IMR-90 (cell line): ENCODE data around the gene HS3ST5. TPM values are rescaled to one million over a fixed set of nuclear protein-coding genes. Genes with fewer than 3 reads are reported as not detected.

ENCODE experiments used
- ATAC-seq: fragments of 200-7000 bp; cut with Tn5 transposase; 2 replicates; pipeline ENCODE4 v1.9.1; 2020; ENCODE audit warnings: low read depth, mild to moderate bottlenecking, moderate library complexity
- BruUV-seq: library from RNA; stranded (reverse); fragments of 400-500 nt; replicated peaks from 2 replicates; lab custom pipeline; 2021; lab: Mats Ljungman, UMichigan
- CTCF ChIA-PET: fragments of 300-600 bp; formaldehyde crosslinking; extraction: SDS; loops from one replicate; lab custom pipeline; 2021; ENCODE audit warnings: antibody characterized with exemption; lab: Yijun Ruan, JAX
- POLR2A ChIA-PET: fragments of 300-600 bp; sonication (Branson Sonifier 250); formaldehyde crosslinking; loops from one replicate; lab custom pipeline; 2022; ENCODE audit warnings: antibody characterized with exemption; ENCODE audit not compliant: unreplicated experiment; lab: Charles Lee
- DNase-seq: peaks from one replicate; pipeline ENCODE4 v3.0.0; 2013
- H2AFZ ChIP-seq: replicated peaks from 2 replicates; pipeline ENCODE3; 2013; ENCODE audit warnings: low read length, mild to moderate bottlenecking; ENCODE audit not compliant: poor library complexity
- H2AK5ac ChIP-seq: 2 replicates; pipeline ENCODE4 v1.6.1; 2013; ENCODE audit warnings: low read depth, low read length, inconsistent platforms
- H2AK9ac ChIP-seq: replicated peaks from 2 replicates; pipeline ENCODE3; 2013; ENCODE audit warnings: mild to moderate bottlenecking, low read depth, low read length, moderate library complexity; ENCODE audit not compliant: poor library complexity
- H2BK120ac ChIP-seq: 2 replicates; pipeline ENCODE4 v1.6.1; 2013; ENCODE audit warnings: low read depth, low read length, inconsistent platforms
- H2BK15ac ChIP-seq: 3 replicates; pipeline ENCODE4 v1.6.1; 2013; ENCODE audit warnings: low read depth, low read length, inconsistent platforms
- H2BK20ac ChIP-seq: 2 replicates; pipeline ENCODE4 v1.6.1; 2013; ENCODE audit warnings: low read depth, mild to moderate bottlenecking, inconsistent platforms, low read length, moderate library complexity
- H2BK5ac ChIP-seq: 2 replicates; pipeline ENCODE4 v1.6.1; 2013; ENCODE audit warnings: mild to moderate bottlenecking, low read depth, low read length, inconsistent platforms; ENCODE audit not compliant: poor library complexity, severe bottlenecking
- H3K14ac ChIP-seq: replicated peaks from 2 replicates; pipeline ENCODE4 v1.6.1; 2013; ENCODE audit warnings: low read depth, low read length, inconsistent platforms
- H3K18ac ChIP-seq: 2 replicates; pipeline ENCODE4 v1.6.1; 2013; ENCODE audit warnings: low read depth, low read length, control low read depth
- H3K23ac ChIP-seq: 2 replicates; pipeline ENCODE4 v1.6.1; 2013; ENCODE audit warnings: low read depth, low read length, inconsistent platforms
- H3K27ac ChIP-seq: 2 replicates; pipeline ENCODE4 v1.5.1; 2013; ENCODE audit warnings: mild to moderate bottlenecking, control low read depth, low read length; ENCODE audit not compliant: insufficient read depth
- H3K27me3 ChIP-seq: 2 replicates; pipeline ENCODE4 v1.6.1; 2013; ENCODE audit warnings: low read length; ENCODE audit not compliant: control insufficient read depth, insufficient read depth
- H3K36me3 ChIP-seq: 2 replicates; pipeline ENCODE4 v1.6.1; 2013; ENCODE audit warnings: low read length, mixed read lengths; ENCODE audit not compliant: control insufficient read depth, insufficient read depth
- H3K4ac ChIP-seq: 2 replicates; pipeline ENCODE4 v1.6.1; 2013; ENCODE audit warnings: low read depth, low read length, inconsistent platforms
- H3K4me1 ChIP-seq: 2 replicates; pipeline ENCODE4 v1.6.1; 2013; ENCODE audit warnings: low read length, mixed read lengths; ENCODE audit not compliant: control insufficient read depth, insufficient read depth
- H3K4me2 ChIP-seq: 2 replicates; pipeline ENCODE4 v1.6.1; 2013; ENCODE audit warnings: low read depth, mild to moderate bottlenecking, control low read depth, low read length, moderate library complexity
- H3K4me3 ChIP-seq: 2 replicates; pipeline ENCODE4 v1.5.1; 2013; ENCODE audit warnings: low read depth, mild to moderate bottlenecking, control low read depth, low read length, moderate library complexity; ENCODE audit not compliant: insufficient read depth
- H3K56ac ChIP-seq: 2 replicates; pipeline ENCODE4 v1.6.1; 2013; ENCODE audit warnings: low read length, inconsistent platforms; ENCODE audit not compliant: insufficient read depth; ENCODE audit errors: extremely low read depth
- H3K79me1 ChIP-seq, 2 experiments: 2 replicates each; pipeline ENCODE4 v1.6.1; 2013; ENCODE audit warnings: low read length in 2 of 2, inconsistent platforms in 1 of 2, low read depth in 1 of 2
- H3K9ac ChIP-seq: 2 replicates; pipeline ENCODE4 v1.6.1; 2013; ENCODE audit warnings: low read depth, low read length, control low read depth
- H3K9me1 ChIP-seq: 2 replicates; pipeline ENCODE4 v1.6.1; 2013; ENCODE audit warnings: low read length, inconsistent platforms; ENCODE audit not compliant: insufficient read depth
- H3K9me3 ChIP-seq: 2 replicates; pipeline ENCODE4 v1.6.1; 2013; ENCODE audit warnings: low read length; ENCODE audit not compliant: control insufficient read depth, insufficient read depth
- H4K20me1 ChIP-seq: 2 replicates; pipeline ENCODE4 v1.6.1; 2013; ENCODE audit warnings: low read length, inconsistent platforms; ENCODE audit not compliant: insufficient read depth
- H4K5ac ChIP-seq: 2 replicates; pipeline ENCODE4 v1.6.1; 2013; ENCODE audit warnings: mild to moderate bottlenecking, low read depth, low read length, control low read depth
- H4K8ac ChIP-seq, 2 experiments: 2 replicates each; pipeline ENCODE4 v1.6.1; 2013; ENCODE audit warnings: low read depth in 2 of 2, low read length in 2 of 2, control low read depth in 1 of 2, inconsistent platforms in 1 of 2
- H4K91ac ChIP-seq: 2 replicates; pipeline ENCODE4 v1.6.1; 2013; ENCODE audit warnings: low read depth, low read length, inconsistent platforms; ENCODE audit not compliant: insufficient read depth
- BHLHE40 ChIP-seq: fragments of 150-350 bp; IDR thresholded peaks from 2 replicates; pipeline ENCODE4 v1.6.1; 2016; ENCODE audit warnings: mild to moderate bottlenecking, low read depth, low read length
- CEBPB ChIP-seq: IDR thresholded peaks from 2 replicates; pipeline ENCODE4 v1.6.1; 2012; ENCODE audit warnings: low read depth, low read length, improper control_type of control experiment
- FOS ChIP-seq: fragments of 150-350 bp; IDR thresholded peaks from 2 replicates; pipeline ENCODE4 v1.6.1; 2016; ENCODE audit warnings: low read depth, low read length
- MAFK ChIP-seq: IDR thresholded peaks from 2 replicates; pipeline ENCODE4 v1.6.1; 2012; ENCODE audit warnings: low read depth, low read length, improper control_type of control experiment
- MXI1 ChIP-seq: IDR thresholded peaks from 2 replicates; pipeline ENCODE4 v1.6.1; 2012; ENCODE audit warnings: low read depth, mild to moderate bottlenecking, low read length, moderate library complexity, borderline replicate concordance
- NFE2L2 ChIP-seq: fragments of 150-350 bp; IDR thresholded peaks from 2 replicates; pipeline ENCODE4 v1.6.1; 2016; ENCODE audit warnings: low read depth, mild to moderate bottlenecking, low read length
- POLR2A ChIP-seq: IDR thresholded peaks from 2 replicates; pipeline ENCODE4 v1.6.1; 2012; ENCODE audit warnings: mild to moderate bottlenecking, low read depth, low read length
- RCOR1 ChIP-seq: IDR thresholded peaks from 2 replicates; pipeline ENCODE4 v1.6.1; 2012; ENCODE audit warnings: mild to moderate bottlenecking, low read length, improper control_type of control experiment; ENCODE audit not compliant: insufficient replicate concordance
- RFX5 ChIP-seq: IDR thresholded peaks from 2 replicates; pipeline ENCODE4 v1.8.0; 2012; ENCODE audit warnings: low read depth, mild to moderate bottlenecking, low read length, moderate library complexity
- SMC3 ChIP-seq: fragments of 150-350 bp; IDR thresholded peaks from 2 replicates; pipeline ENCODE4 v1.6.1; 2016; ENCODE audit warnings: low read depth, mild to moderate bottlenecking, antibody characterized with exemption, low read length, moderate library complexity
- WGBS, 2 experiments: methylation state at CpG; one replicate each; pipeline versions ENCODE4 v1.1.5 to v1.1.7; 2013; ENCODE audit warnings: missing lambda C conversion rate in 2 of 2; ENCODE audit not compliant: insufficient read length in 1 of 2; ENCODE audit errors: extremely low coverage in 2 of 2; 5-methylcytosine and 5-hydroxymethylcytosine counted together
- dilution Hi-C: fragments of 300-500 bp; cut with HindIII; formaldehyde crosslinking; loops from one replicate; pipeline ENCODE4 v1.14.3; 2018; ENCODE audit warnings: low sequenced_read_pairs; ENCODE audit not compliant: unreplicated experiment
- in situ Hi-C: fragments of 300-500 bp; cut with MboI; formaldehyde crosslinking; loops from 3 replicates; pipeline ENCODE4 v1.14.3; 2019; ENCODE audit warnings: low sequenced_read_pairs, inconsistent platforms, mixed read lengths
- intact Hi-C: fragments of 100-400 bp; cut with micrococcal nuclease; formaldehyde crosslinking; loops from 2 replicates; pipeline ENCODE4 v1.10.0; 2022
- polyA plus RNA-seq, 3 experiments: library from polyadenylated mRNA; depleted of rRNA; stranded (reverse); fragments of >200 nt; gene quantifications; 2 replicates each; pipeline ENCODE4 v1.2.3, GENCODE V29; 2012; ENCODE audit warnings: low replicate concordance in 1 of 3
- total RNA-seq: library from RNA; depleted of rRNA; stranded (reverse); fragments of >200 nt; gene quantifications from 2 replicates; pipeline ENCODE4 v1.2.3, GENCODE V29; 2012
- TF ChIP-seq, protein P1 (sequence below): fragments of 150-350 bp; IDR thresholded peaks from 2 replicates; pipeline ENCODE4 v1.6.1; 2016; ENCODE audit warnings: low read depth, mild to moderate bottlenecking, low read length, moderate library complexity, borderline replicate concordance
- TF ChIP-seq, protein P2 (sequence below): fragments of 150-350 bp; IDR thresholded peaks from 2 replicates; pipeline ENCODE4 v1.6.1; 2017; ENCODE audit warnings: mild to moderate bottlenecking, antibody characterized with exemption, low read length, low read depth
- TF ChIP-seq, protein P3 (sequence below): conservative IDR thresholded peaks from 2 replicates; pipeline ENCODE4 v1.5.1; 2012; ENCODE audit warnings: mild to moderate bottlenecking, low read depth, low read length, improper control_type of control experiment

Gene HS3ST5
- total and polyA plus RNA-seq, 2 of the 4 experiments (the other 2 are of a cell fraction), result not detected

DNA sequence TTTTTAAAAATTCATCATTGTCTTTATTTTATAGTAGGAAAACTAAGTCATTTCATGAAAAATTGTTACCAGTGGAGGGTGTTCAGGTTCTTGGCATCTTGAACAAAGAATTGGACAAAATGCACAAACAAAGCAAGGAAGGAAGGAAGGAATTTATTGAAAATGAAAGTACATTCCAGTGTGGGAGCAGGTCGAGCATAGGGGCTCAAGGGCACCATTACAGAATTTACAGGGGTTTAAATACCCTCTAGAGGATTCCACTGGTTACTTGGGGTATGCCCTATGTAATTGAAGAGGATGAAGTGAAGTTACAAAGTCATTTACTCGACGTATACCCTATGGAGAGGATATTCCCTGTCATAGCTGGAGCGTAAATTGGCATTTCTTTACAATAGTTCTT lies 334.5 kb downstream of the HS3ST5 start:
- 0 out of 2 replicates have a peak overlapping the region, but pooled peaks have one; percentile 32 for H3K14ac ChIP-seq
- no peak overlapping the region for H2AK9ac ChIP-seq
- ChIA-PET POLR2A (no interaction called here), CTCF (no interaction called here)
- no TSS peak for BruUV-seq
- 0 out of 2 replicates have a peak overlapping the region, but pooled peaks have one; percentile 48 for H2BK120ac ChIP-seq
- no peaks in the 10 kb centered on the region for H3K27me3 ChIP-seq
- H3K9me1 ChIP-seq, result no peaks in the 10 kb centered on the region
- TF ChIP-seq, protein P1, sequence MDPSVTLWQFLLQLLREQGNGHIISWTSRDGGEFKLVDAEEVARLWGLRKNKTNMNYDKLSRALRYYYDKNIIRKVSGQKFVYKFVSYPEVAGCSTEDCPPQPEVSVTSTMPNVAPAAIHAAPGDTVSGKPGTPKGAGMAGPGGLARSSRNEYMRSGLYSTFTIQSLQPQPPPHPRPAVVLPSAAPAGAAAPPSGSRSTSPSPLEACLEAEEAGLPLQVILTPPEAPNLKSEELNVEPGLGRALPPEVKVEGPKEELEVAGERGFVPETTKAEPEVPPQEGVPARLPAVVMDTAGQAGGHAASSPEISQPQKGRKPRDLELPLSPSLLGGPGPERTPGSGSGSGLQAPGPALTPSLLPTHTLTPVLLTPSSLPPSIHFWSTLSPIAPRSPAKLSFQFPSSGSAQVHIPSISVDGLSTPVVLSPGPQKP, result no peak
- TF ChIP-seq NFE2L2 (no peak), MAFK (no peak), RFX5 (no peak), CEBPB (no peak), FOS (no peak), MXI1 (no peak), BHLHE40 (no peak), POLR2A (no peak), RCOR1 (no peak), SMC3 (no peak)
- TF ChIP-seq, protein P2, sequence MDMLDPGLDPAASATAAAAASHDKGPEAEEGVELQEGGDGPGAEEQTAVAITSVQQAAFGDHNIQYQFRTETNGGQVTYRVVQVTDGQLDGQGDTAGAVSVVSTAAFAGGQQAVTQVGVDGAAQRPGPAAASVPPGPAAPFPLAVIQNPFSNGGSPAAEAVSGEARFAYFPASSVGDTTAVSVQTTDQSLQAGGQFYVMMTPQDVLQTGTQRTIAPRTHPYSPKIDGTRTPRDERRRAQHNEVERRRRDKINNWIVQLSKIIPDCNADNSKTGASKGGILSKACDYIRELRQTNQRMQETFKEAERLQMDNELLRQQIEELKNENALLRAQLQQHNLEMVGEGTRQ, result no peak
- TF ChIP-seq, protein P3, sequence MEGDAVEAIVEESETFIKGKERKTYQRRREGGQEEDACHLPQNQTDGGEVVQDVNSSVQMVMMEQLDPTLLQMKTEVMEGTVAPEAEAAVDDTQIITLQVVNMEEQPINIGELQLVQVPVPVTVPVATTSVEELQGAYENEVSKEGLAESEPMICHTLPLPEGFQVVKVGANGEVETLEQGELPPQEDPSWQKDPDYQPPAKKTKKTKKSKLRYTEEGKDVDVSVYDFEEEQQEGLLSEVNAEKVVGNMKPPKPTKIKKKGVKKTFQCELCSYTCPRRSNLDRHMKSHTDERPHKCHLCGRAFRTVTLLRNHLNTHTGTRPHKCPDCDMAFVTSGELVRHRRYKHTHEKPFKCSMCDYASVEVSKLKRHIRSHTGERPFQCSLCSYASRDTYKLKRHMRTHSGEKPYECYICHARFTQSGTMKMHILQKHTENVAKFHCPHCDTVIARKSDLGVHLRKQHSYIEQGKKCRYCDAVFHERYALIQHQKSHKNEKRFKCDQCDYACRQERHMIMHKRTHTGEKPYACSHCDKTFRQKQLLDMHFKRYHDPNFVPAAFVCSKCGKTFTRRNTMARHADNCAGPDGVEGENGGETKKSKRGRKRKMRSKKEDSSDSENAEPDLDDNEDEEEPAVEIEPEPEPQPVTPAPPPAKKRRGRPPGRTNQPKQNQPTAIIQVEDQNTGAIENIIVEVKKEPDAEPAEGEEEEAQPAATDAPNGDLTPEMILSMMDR, result no peak
- no peak overlapping the region for H3K56ac ChIP-seq
- H3K4me2 ChIP-seq, result peak overlapping the region; percentile 98
- H3K79me1 ChIP-seq, result 0 out of 4 replicates have a peak, but pooled peaks cover 0 to 3% of the 10 kb centered on the region in 2 experiments
- in situ Hi-C loops (no loop called here), dilution Hi-C loops (no loop called here), intact Hi-C loops (no loop called here)
- H4K91ac ChIP-seq, result no peak overlapping the region; the same call in 1 of the 2 replicates
- H3K4me1 ChIP-seq, result peaks cover 3% of the 10 kb centered on the region; the same call in 1 of the 2 replicates
- H3K9me3 ChIP-seq, result no peaks in the 10 kb centered on the region
- no peak overlapping the region for H3K23ac ChIP-seq
- H2AK5ac ChIP-seq, result no peak overlapping the region
- H3K9ac ChIP-seq, result no peak overlapping the region
- peak overlapping the region; percentile 90 for H4K5ac ChIP-seq
- H3K18ac ChIP-seq, result peak overlapping the region; percentile 59; the same call in 1 of the 2 replicates
- peak overlapping the region; percentile 45 for H2BK5ac ChIP-seq
- 0 out of 3 replicates have a peak overlapping the region, but pooled peaks have one; percentile 55 for H2BK15ac ChIP-seq
- ATAC-seq (no peak), DNase-seq (no peak)
- H2AFZ ChIP-seq, result no peak overlapping the region
- no CpG with 5 or more reads among the region's 4 CpGs for WGBS, 2 experiments
- H3K36me3 ChIP-seq, result no peaks in the 10 kb centered on the region
- peak overlapping the region in 1 of 2 experiments; percentile 35; a peak in 1 of 4 replicates for H4K8ac ChIP-seq
- H3K4ac ChIP-seq, result no peak overlapping the region
- no peak overlapping the region for H3K27ac ChIP-seq
- no peak overlapping the region for H2BK20ac ChIP-seq
- H3K4me3 ChIP-seq, result no peak overlapping the region
- no peaks in the 10 kb centered on the region for H4K20me1 ChIP-seq
